ENCODE data around the gene NPHP1.
"Not testable (repeated sequence)": the region's sequence is repeated elsewhere in the genome, so short reads cannot be mapped to it uniquely, and the experiment has no call there.

- not testable (repeated sequence) for TF ChIP-seq NR2F2 (IDR thresholded peaks at IDR 0.05); CTCF (IDR thresholded peaks at IDR 0.05; ENCODE audit: low read depth, low read length, missing input control); TAF1 (conservative IDR thresholded peaks at IDR 0.05); FOXA1 (IDR thresholded peaks at IDR 0.05); ATF3 (IDR thresholded peaks at IDR 0.05)
These were observed 17.8 kb upstream of the NPHP1 start for GRCh38 chr2:110222626-110223025.
